ENCODE data around the gene KIFC3. TPM values are rescaled to one million over a fixed set of nuclear protein-coding genes. Genes with fewer than 3 reads are reported as not detected.
"Not testable (repeated sequence)": the region's sequence is repeated elsewhere in the genome, so short reads cannot be mapped to it uniquely, and the experiment has no call there.

KIFC3 gene
- polyA plus RNA-seq, 1 donor from 2014 or later, result not detected

DNA sequence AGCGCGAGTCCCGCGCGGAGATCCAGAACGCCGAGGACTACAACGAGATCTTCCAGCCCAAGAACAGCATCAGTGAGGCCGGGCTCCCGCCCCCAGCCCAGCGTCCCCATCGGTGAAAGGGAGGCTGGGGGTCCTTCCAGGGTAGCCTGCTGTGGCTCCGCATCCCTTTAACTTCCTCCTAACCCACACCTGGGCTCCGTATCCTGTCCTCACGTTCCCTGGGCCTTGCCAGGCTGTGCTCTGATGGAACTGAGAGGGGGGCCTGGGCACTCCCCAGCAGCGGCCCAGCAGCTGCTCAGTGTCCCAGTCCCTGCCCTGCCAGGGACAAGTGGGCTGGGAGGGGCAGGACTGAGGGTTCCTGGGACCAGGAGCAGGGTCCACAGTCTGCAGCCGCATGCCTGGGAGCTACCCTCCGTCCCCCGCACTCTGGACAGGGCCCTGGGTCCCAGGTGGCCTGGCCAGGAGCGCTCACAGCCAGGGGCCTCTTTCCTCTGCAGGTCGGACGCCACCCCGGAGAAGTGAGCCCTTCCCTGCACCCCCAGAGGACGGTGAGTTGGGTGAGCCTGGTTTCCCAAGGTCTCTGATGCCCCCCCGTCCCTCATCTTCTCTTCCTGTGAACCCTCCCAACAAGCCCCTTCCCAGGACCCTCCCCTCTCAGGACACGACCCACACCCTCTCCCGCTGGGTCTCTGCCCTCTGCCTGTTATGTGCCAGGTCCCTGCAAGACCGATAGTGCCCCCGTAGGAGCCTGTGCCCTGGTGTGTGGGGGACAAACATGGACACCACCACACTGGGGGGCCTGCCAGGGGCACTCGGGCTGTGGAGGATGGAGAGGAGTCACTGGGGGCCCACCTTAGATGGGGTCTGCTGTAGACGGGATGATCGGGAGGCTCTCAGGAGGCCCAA is 48.6 kb downstream of the KIFC3 start:
- no peaks in the 10 kb centered on the region for H3K9me3 Mint-ChIP-seq
- no peak overlapping the region for H3K27ac Mint-ChIP-seq
- no peak overlapping the region for H3K4me3 Mint-ChIP-seq
- peaks cover 0 to 2% (median 0%) of the 10 kb centered on the region in 3 donors for H3K4me1 Mint-ChIP-seq
- H3K27me3 Mint-ChIP-seq, result no peaks in the 10 kb centered on the region
- peaks cover 9% of the 10 kb centered on the region for H3K36me3 Mint-ChIP-seq

GRCh38 chr16:57752581-57753447 is 49.5 kb downstream of the KIFC3 start:
- Mint-ChIP-seq H3K36me3 (peaks cover 9% of the 10 kb centered on the region), H3K27me3 (no peaks in the 10 kb centered on the region), H3K4me1 (peaks cover 0 to 2% (median 0%) of the 10 kb centered on the region in 3 donors), H3K4me3 (no peak overlapping the region), H3K27ac (no peak overlapping the region), H3K9me3 (no peaks in the 10 kb centered on the region)

DNA sequence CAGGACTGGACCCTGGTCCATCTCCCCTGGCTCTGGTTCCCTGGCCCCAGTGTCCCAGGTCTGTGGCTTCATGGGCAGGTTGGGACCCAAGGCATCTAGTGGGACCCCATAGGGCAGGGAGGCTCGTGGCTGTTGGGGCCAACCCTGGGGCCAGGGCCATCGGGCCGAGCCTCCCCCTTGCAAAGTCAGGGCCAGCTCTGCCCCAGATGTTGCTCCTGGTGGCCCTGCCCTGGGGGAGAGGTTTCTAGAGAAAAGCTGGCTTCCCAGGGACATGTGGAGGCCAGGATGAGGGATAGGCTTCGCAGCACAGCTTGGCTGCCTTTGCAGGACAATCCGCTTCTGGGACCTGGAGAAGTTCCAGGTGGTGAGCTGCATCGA is 50.1 kb downstream of the KIFC3 start:
- Mint-ChIP-seq H3K36me3 (peaks cover 9% of the 10 kb centered on the region), H3K4me3 (no peak overlapping the region), H3K4me1 (peaks cover 0 to 2% (median 0%) of the 10 kb centered on the region in 3 donors), H3K27me3 (no peaks in the 10 kb centered on the region), H3K27ac (no peak overlapping the region), H3K9me3 (no peaks in the 10 kb centered on the region)

GRCh38 chr16:57751539-57752202 is 50.6 kb downstream of the KIFC3 start:
- no peaks in the 10 kb centered on the region for H3K27me3 Mint-ChIP-seq
- H3K4me3 Mint-ChIP-seq, result no peak overlapping the region
- peaks cover 0 to 2% (median 0%) of the 10 kb centered on the region in 3 donors for H3K4me1 Mint-ChIP-seq
- peaks cover 9% of the 10 kb centered on the region for H3K36me3 Mint-ChIP-seq
- H3K9me3 Mint-ChIP-seq, result no peaks in the 10 kb centered on the region
- no peak overlapping the region for H3K27ac Mint-ChIP-seq

GRCh38 chr16:57750796-57751538 is 51.3 kb downstream of the KIFC3 start:
- Mint-ChIP-seq H3K4me3 (no peak overlapping the region), H3K27ac (peak overlapping the region in 1 of 3 donors; percentile 46), H3K9me3 (no peaks in the 10 kb centered on the region), H3K27me3 (no peaks in the 10 kb centered on the region), H3K4me1 (peaks cover 0 to 2% (median 0%) of the 10 kb centered on the region in 3 donors), H3K36me3 (peaks cover 9% of the 10 kb centered on the region)

GRCh38 chr16:57749856-57750452 is 52.3 kb downstream of the KIFC3 start:
- Mint-ChIP-seq H3K9me3 (no peaks in the 10 kb centered on the region), H3K27ac (no peak overlapping the region)

DNA sequence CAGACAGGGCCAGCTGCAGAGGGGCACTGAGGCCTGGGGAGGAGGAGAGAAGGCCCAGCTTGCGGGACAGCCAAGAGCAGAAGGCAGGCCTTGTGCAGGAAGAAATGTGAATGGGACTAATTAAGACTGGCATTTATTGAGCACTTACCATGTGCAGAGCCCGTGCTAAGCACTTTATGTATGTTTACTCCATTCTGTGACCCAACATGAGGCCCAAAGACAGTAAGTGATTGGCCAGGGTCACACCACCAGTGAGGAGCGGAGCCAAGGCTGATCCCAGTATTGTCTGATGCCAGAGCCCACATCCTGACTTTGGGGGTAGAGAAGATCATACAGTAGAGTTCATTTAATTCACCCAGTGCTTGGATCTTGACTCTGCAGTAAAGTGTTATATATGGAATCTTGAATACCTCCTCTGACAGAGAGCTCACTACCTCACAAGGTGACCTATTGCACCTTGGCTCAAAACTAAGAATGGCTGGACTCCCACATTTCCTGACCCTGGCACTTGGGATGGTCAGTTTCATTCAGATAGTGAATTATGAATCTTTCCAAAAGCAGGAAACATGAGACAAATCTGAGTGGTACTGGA is 53.1 kb downstream of the KIFC3 start:
- Mint-ChIP-seq H3K4me3 (no peak overlapping the region), H3K9me3 (no peaks in the 10 kb centered on the region), H3K36me3 (peaks cover 9% of the 10 kb centered on the region), H3K27me3 (no peaks in the 10 kb centered on the region), H3K4me1 (peaks cover 0 to 2% (median 0%) of the 10 kb centered on the region in 3 donors), H3K27ac (no peak overlapping the region)

More at GRCh38 chr16:57749856-57750452, 52.3 kb downstream of the KIFC3 start:
- Mint-ChIP-seq H3K27me3 (no peaks in the 10 kb centered on the region), H3K4me1 (peaks cover 0 to 2% (median 0%) of the 10 kb centered on the region in 3 donors), H3K36me3 (peaks cover 9% of the 10 kb centered on the region), H3K4me3 (no peak overlapping the region)

DNA sequence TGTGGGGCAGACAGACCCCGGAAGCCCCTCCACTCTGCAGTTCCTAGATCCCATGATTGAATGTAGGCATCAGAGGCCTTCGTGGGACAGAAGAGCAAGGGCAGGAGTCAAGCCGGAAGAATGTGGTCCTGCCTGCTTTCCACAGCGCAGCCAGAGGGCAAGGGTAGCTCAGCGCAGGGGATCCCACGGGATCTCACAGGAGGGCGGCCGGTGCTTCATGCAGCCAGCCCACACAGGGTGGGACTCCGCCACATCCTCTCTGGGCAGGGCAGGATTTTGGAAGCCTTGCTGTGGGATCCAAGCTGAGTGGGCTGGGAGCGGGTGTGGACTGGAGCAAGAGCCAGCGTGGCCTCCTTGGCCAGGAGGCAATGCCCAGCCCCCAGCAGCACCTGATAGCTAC is 53.7 kb downstream of the KIFC3 start:
- no peaks in the 10 kb centered on the region for H3K9me3 Mint-ChIP-seq
- peaks cover 9% of the 10 kb centered on the region for H3K36me3 Mint-ChIP-seq
- H3K4me3 Mint-ChIP-seq, result no peak overlapping the region
- H3K4me1 Mint-ChIP-seq, result peaks cover 0 to 2% (median 0%) of the 10 kb centered on the region in 3 donors
- no peak overlapping the region for H3K27ac Mint-ChIP-seq
- H3K27me3 Mint-ChIP-seq, result no peaks in the 10 kb centered on the region

GRCh38 chr16:57747996-57748395 is 54.3 kb downstream of the KIFC3 start:
- Mint-ChIP-seq H3K9me3 (no peaks in the 10 kb centered on the region), H3K27ac (no peak overlapping the region), H3K4me1 (peaks cover 0 to 2% (median 0%) of the 10 kb centered on the region in 3 donors), H3K36me3 (peaks cover 9% of the 10 kb centered on the region), H3K4me3 (no peak overlapping the region), H3K27me3 (no peaks in the 10 kb centered on the region)

- no peaks in the 10 kb centered on the region for H3K27me3 Mint-ChIP-seq
- peaks cover 9% of the 10 kb centered on the region for H3K36me3 Mint-ChIP-seq
- H3K27ac Mint-ChIP-seq, result no peak overlapping the region
- no peaks in the 10 kb centered on the region for H3K9me3 Mint-ChIP-seq
- H3K4me1 Mint-ChIP-seq, result peaks cover 0 to 2% (median 0%) of the 10 kb centered on the region in 3 donors
- H3K4me3 Mint-ChIP-seq, result no peak overlapping the region
These were observed 54.8 kb downstream of the KIFC3 start for GRCh38 chr16:57747496-57747895.

- no peak overlapping the region for H3K4me3 Mint-ChIP-seq
- H3K4me1 Mint-ChIP-seq, result peaks cover 0 to 2% (median 0%) of the 10 kb centered on the region in 3 donors
- H3K27ac Mint-ChIP-seq, result no peak overlapping the region
- H3K36me3 Mint-ChIP-seq, result peaks cover 9% of the 10 kb centered on the region
- no peaks in the 10 kb centered on the region for H3K27me3 Mint-ChIP-seq
- no peaks in the 10 kb centered on the region for H3K9me3 Mint-ChIP-seq
These were observed 55.2 kb downstream of the KIFC3 start for GRCh38 chr16:57747091-57747490.

DNA sequence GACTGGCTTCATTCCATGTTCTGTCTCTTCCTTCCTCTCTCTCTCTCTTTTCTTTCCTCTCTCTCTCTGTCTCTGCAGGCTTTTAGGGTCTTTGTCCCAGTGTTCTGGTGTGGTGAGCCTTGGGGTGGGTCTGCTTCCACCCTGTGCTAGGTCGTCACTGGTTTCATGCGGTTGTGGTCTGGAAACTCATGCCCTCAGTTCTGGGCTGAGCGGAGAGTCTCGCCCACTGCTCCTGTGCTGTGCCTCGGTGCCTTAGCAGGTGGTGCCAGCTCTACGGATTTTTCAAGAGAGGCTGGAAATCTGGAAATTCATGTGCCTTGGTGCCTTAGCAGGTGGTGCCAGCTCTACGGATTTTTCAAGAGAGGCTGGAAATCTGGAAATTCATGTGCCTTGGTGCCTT is 56.0 kb downstream of the KIFC3 start:
- H3K9me3 Mint-ChIP-seq, H3K27me3 Mint-ChIP-seq, H3K36me3 Mint-ChIP-seq, H3K4me1 Mint-ChIP-seq, H3K27ac Mint-ChIP-seq: not testable (repeated sequence)
- H3K4me3 Mint-ChIP-seq, result peak overlapping the region in 1 of 4 donors; percentile 18

GRCh38 chr16:57745768-57746167 is 56.5 kb downstream of the KIFC3 start:
- H3K4me3 Mint-ChIP-seq, result peak overlapping the region in 1 of 4 donors; percentile 18
- H3K36me3 Mint-ChIP-seq, result peaks cover 4% of the 10 kb centered on the region
- H3K27me3 Mint-ChIP-seq, result no peaks in the 10 kb centered on the region
- H3K9me3 Mint-ChIP-seq, result no peaks in the 10 kb centered on the region
- H3K27ac Mint-ChIP-seq, result no peak overlapping the region
- peaks cover 0 to 4% (median 0%) of the 10 kb centered on the region in 3 donors for H3K4me1 Mint-ChIP-seq

GRCh38 chr16:57744642-57744903 is 57.7 kb downstream of the KIFC3 start:
- H3K4me3 Mint-ChIP-seq, result no peak overlapping the region
- H3K36me3 Mint-ChIP-seq, result peaks cover 1% of the 10 kb centered on the region
- H3K27ac Mint-ChIP-seq, result no peak overlapping the region
- H3K9me3 Mint-ChIP-seq, result no peaks in the 10 kb centered on the region
- no peaks in the 10 kb centered on the region for H3K27me3 Mint-ChIP-seq
- peaks cover 0 to 4% (median 0%) of the 10 kb centered on the region in 3 donors for H3K4me1 Mint-ChIP-seq

Data from IgD-negative memory B cell (primary cell).